Mononuclear cell (primary cell): Measurements from ENCODE around the gene IGSF11. TPM values are rescaled to one million over a fixed set of nuclear protein-coding genes. Genes with fewer than 3 reads are reported as not detected.

Source experiments
- H3K27me3 ChIP-seq: 2 replicates; pipeline ENCODE4 v1.6.0; 2011; ENCODE audit warnings: low read length, control low read depth; ENCODE audit not compliant: insufficient read depth
- H3K4me1 ChIP-seq: 2 replicates; pipeline ENCODE4 v1.5.1; 2011; ENCODE audit warnings: mild to moderate bottlenecking, low read length, control low read depth; ENCODE audit not compliant: insufficient read depth
- H3K4me3 ChIP-seq: 2 replicates; pipeline ENCODE4 v1.5.1; 2011; ENCODE audit warnings: mild to moderate bottlenecking, low read length, moderate library complexity
- H3K9me3 ChIP-seq: 2 replicates; pipeline ENCODE4 v1.5.1; 2011; ENCODE audit warnings: low read depth, mild to moderate bottlenecking, control low read depth, low read length
- total RNA-seq: library from RNA; depleted of rRNA; stranded (reverse); fragments of >200 nt; gene quantifications from one replicate; pipeline ENCODE4 v1.2.3, GENCODE V29; 2012

Gene IGSF11
- total RNA-seq, 1 donor = 0.10 TPM

GRCh38 chr3:118946449-118946848 is 88.2 kb downstream of the IGSF11 start:
- Histone ChIP-seq H3K27me3 (no peaks in the 10 kb centered on the region), H3K4me1 (no peaks in the 10 kb centered on the region), H3K4me3 (no peak overlapping the region), H3K9me3 (no peaks in the 10 kb centered on the region)

- Histone ChIP-seq H3K27me3 (no peaks in the 10 kb centered on the region), H3K4me1 (no peaks in the 10 kb centered on the region), H3K9me3 (no peaks in the 10 kb centered on the region), H3K4me3 (no peak overlapping the region)
These were observed 88.8 kb downstream of the IGSF11 start for GRCh38 chr3:118945834-118946233.

- Histone ChIP-seq H3K27me3 (no peaks in the 10 kb centered on the region), H3K4me1 (no peaks in the 10 kb centered on the region), H3K4me3 (no peak overlapping the region), H3K9me3 (no peaks in the 10 kb centered on the region)
These were observed 91.0 kb downstream of the IGSF11 start for GRCh38 chr3:118943597-118943996.

GRCh38 chr3:118942671-118943070 is 92.0 kb downstream of the IGSF11 start:
- no peaks in the 10 kb centered on the region for H3K27me3 ChIP-seq
- H3K9me3 ChIP-seq = no peaks in the 10 kb centered on the region
- no peak overlapping the region for H3K4me3 ChIP-seq
- H3K4me1 ChIP-seq = no peaks in the 10 kb centered on the region

- no peaks in the 10 kb centered on the region for H3K9me3 ChIP-seq
These were observed 92.5 kb downstream of the IGSF11 start for GRCh38 chr3:118942195-118942594.

GRCh38 chr3:118941236-118941635 is 93.4 kb downstream of the IGSF11 start:
- Histone ChIP-seq H3K9me3 (no peaks in the 10 kb centered on the region), H3K4me3 (no peak overlapping the region), H3K27me3 (no peaks in the 10 kb centered on the region), H3K4me1 (no peaks in the 10 kb centered on the region)

More at GRCh38 chr3:118942195-118942594, 92.5 kb downstream of the IGSF11 start:
- no peak overlapping the region for H3K4me3 ChIP-seq
- no peaks in the 10 kb centered on the region for H3K27me3 ChIP-seq
- no peaks in the 10 kb centered on the region for H3K4me1 ChIP-seq

- no peaks in the 10 kb centered on the region for H3K27me3 ChIP-seq
- no peak overlapping the region for H3K4me3 ChIP-seq
- no peaks in the 10 kb centered on the region for H3K4me1 ChIP-seq
- no peaks in the 10 kb centered on the region for H3K9me3 ChIP-seq
These were observed 96.3 kb downstream of the IGSF11 start for GRCh38 chr3:118938183-118938961.

GRCh38 chr3:118936811-118937210 is 97.8 kb downstream of the IGSF11 start:
- Histone ChIP-seq H3K27me3 (no peaks in the 10 kb centered on the region), H3K9me3 (no peaks in the 10 kb centered on the region), H3K4me3 (no peak overlapping the region), H3K4me1 (no peaks in the 10 kb centered on the region)

GRCh38 chr3:118932822-118933558 is 101.7 kb downstream of the IGSF11 start:
- H3K27me3 ChIP-seq = no peaks in the 10 kb centered on the region
- H3K4me3 ChIP-seq = no peak overlapping the region
- no peaks in the 10 kb centered on the region for H3K9me3 ChIP-seq
- H3K4me1 ChIP-seq = no peaks in the 10 kb centered on the region

GRCh38 chr3:118931996-118932395 is 102.7 kb downstream of the IGSF11 start:
- no peaks in the 10 kb centered on the region for H3K27me3 ChIP-seq
- H3K9me3 ChIP-seq = no peaks in the 10 kb centered on the region

GRCh38 chr3:118927449-118927848 is 107.2 kb downstream of the IGSF11 start:
- Histone ChIP-seq H3K4me3 (no peak overlapping the region), H3K4me1 (no peaks in the 10 kb centered on the region)

More at GRCh38 chr3:118931996-118932395, 102.7 kb downstream of the IGSF11 start:
- no peaks in the 10 kb centered on the region for H3K4me1 ChIP-seq
- H3K4me3 ChIP-seq = no peak overlapping the region

GRCh38 chr3:118912188-118912587 is 122.5 kb downstream of the IGSF11 start:
- no peak overlapping the region for H3K4me3 ChIP-seq
- no peaks in the 10 kb centered on the region for H3K27me3 ChIP-seq
- H3K4me1 ChIP-seq = no peaks in the 10 kb centered on the region
- H3K9me3 ChIP-seq = no peaks in the 10 kb centered on the region

More at GRCh38 chr3:118927449-118927848, 107.2 kb downstream of the IGSF11 start:
- Histone ChIP-seq H3K27me3 (no peaks in the 10 kb centered on the region), H3K9me3 (no peaks in the 10 kb centered on the region)

- Histone ChIP-seq H3K27me3 (no peaks in the 10 kb centered on the region), H3K9me3 (no peaks in the 10 kb centered on the region), H3K4me3 (no peak overlapping the region), H3K4me1 (no peaks in the 10 kb centered on the region)
These were observed 124.3 kb downstream of the IGSF11 start for GRCh38 chr3:118910332-118910731.

- H3K4me3 ChIP-seq = no peak overlapping the region
- H3K4me1 ChIP-seq = no peaks in the 10 kb centered on the region
- no peaks in the 10 kb centered on the region for H3K27me3 ChIP-seq
- no peaks in the 10 kb centered on the region for H3K9me3 ChIP-seq
These were observed 124.9 kb downstream of the IGSF11 start for GRCh38 chr3:118909763-118910162.

GRCh38 chr3:118907909-118908308 is 126.7 kb downstream of the IGSF11 start:
- Histone ChIP-seq H3K4me3 (no peak overlapping the region), H3K27me3 (no peaks in the 10 kb centered on the region), H3K4me1 (no peaks in the 10 kb centered on the region), H3K9me3 (no peaks in the 10 kb centered on the region)
